ENCODE results near the gene KRTDAP. TPM values are rescaled to one million over a fixed set of nuclear protein-coding genes. Genes with fewer than 3 reads are reported as not detected.

Gene KRTDAP
- total RNA-seq, 4 donors from 2014 or later = 2.7 TPM; not detected in 3

- H3K27me3 ChIP-seq = no peaks in the 10 kb centered on the region
- no peaks in the 10 kb centered on the region for H3K9me3 ChIP-seq
- DNase-seq = peak; percentile 85 to 86
- H3K27ac ChIP-seq = peak overlapping the region; percentile 67 to 89 (median 79)
- H3K36me3 ChIP-seq = peaks cover 0 to 11% of the 10 kb centered on the region in 2 donors
- TF ChIP-seq POLR2A (IDR thresholded peaks at IDR 0.05) = peak in 1 of 2 donors; percentile 73
- TF ChIP-seq CTCF (IDR thresholded peaks at IDR 0.05) = no peak
- peak overlapping the region; percentile 2 to 63 (median 37) for H3K4me3 ChIP-seq (replicated peaks in 1 of 3)
- WGBS, 2 donors = 10 to 11% methylated on average over 12 of the region's 12 CpGs
- intact Hi-C loops (cut with DNase I) = no loop called here
- H3K4me1 ChIP-seq = peaks cover 17 to 28% of the 10 kb centered on the region in 2 donors
These were observed 18.9 kb upstream of the KRTDAP start for GRCh38 chr19:35509018-35509652.

- H3K27ac ChIP-seq = no peak overlapping the region
- H3K4me1 ChIP-seq = peaks cover 12 to 18% of the 10 kb centered on the region in 2 donors
- DNase-seq = no peak
- no peaks in the 10 kb centered on the region for H3K27me3 ChIP-seq
- H3K36me3 ChIP-seq = peaks cover 0 to 11% of the 10 kb centered on the region in 2 donors
- intact Hi-C loops (cut with DNase I) = no loop called here
- H3K9me3 ChIP-seq = no peaks in the 10 kb centered on the region
- no peak for TF ChIP-seq POLR2A (IDR thresholded peaks at IDR 0.05)
- no peak for TF ChIP-seq CTCF (IDR thresholded peaks at IDR 0.05)
- WGBS, 2 donors = 82 to 95% methylated on average over 3 of the region's 3 CpGs
- no peak overlapping the region for H3K4me3 ChIP-seq (replicated peaks in 1 of 3)
These were observed 17.9 kb upstream of the KRTDAP start for GRCh38 chr19:35508129-35508528.

- Histone ChIP-seq H3K4me1 (peaks cover 12 to 16% of the 10 kb centered on the region in 2 donors), H3K27me3 (no peaks in the 10 kb centered on the region), H3K4me3 (replicated peaks in 1 of 3) (no peak overlapping the region), H3K9me3 (no peaks in the 10 kb centered on the region), H3K36me3 (peaks cover 0 to 11% of the 10 kb centered on the region in 2 donors), H3K27ac (no peak overlapping the region)
- TF ChIP-seq POLR2A (IDR thresholded peaks at IDR 0.05) (no peak), CTCF (IDR thresholded peaks at IDR 0.05) (no peak)
- WGBS, 2 donors = 83 to 92% methylated on average over 11 of the region's 11 CpGs
- intact Hi-C loops (cut with DNase I) = no loop called here
- DNase-seq = no peak
These were observed 17.3 kb upstream of the KRTDAP start for GRCh38 chr19:35507561-35507960.

- intact Hi-C loops (cut with DNase I) = no loop called here
- Histone ChIP-seq H3K4me3 (replicated peaks in 1 of 3) (no peak overlapping the region), H3K9me3 (no peaks in the 10 kb centered on the region), H3K27ac (no peak overlapping the region), H3K4me1 (peaks cover 12 to 16% of the 10 kb centered on the region in 2 donors), H3K27me3 (no peaks in the 10 kb centered on the region), H3K36me3 (peaks cover 0 to 11% of the 10 kb centered on the region in 2 donors)
- no peak for DNase-seq
- 87% methylated on average over 7 of the region's 7 CpGs for WGBS, 2 donors
- no peak for TF ChIP-seq POLR2A (IDR thresholded peaks at IDR 0.05)
- no peak for TF ChIP-seq CTCF (IDR thresholded peaks at IDR 0.05)
These were observed 15.7 kb upstream of the KRTDAP start for GRCh38 chr19:35506011-35506410.

GRCh38 chr19:35502751-35503150 lies 12.5 kb upstream of the KRTDAP start:
- TF ChIP-seq CTCF (IDR thresholded peaks at IDR 0.05) (no peak), POLR2A (IDR thresholded peaks at IDR 0.05) (no peak)
- no peak for DNase-seq

More at GRCh38 chr19:35502751-35503150, 12.5 kb upstream of the KRTDAP start:
- H3K4me3 ChIP-seq (replicated peaks in 1 of 3) = no peak overlapping the region
- H3K27me3 ChIP-seq = no peaks in the 10 kb centered on the region
- intact Hi-C loops (cut with DNase I) = no loop called here
- peaks cover 9 to 19% of the 10 kb centered on the region in 2 donors for H3K36me3 ChIP-seq
- no peak overlapping the region for H3K27ac ChIP-seq
- 79 to 91% methylated on average over 4 of the region's 4 CpGs for WGBS, 2 donors
- H3K9me3 ChIP-seq = no peaks in the 10 kb centered on the region
- no peaks in the 10 kb centered on the region for H3K4me1 ChIP-seq

Data from thyroid gland (tissue), 4 donors.